Liver (tissue), 4 donors: ENCODE data around the gene ALDH5A1. TPM values are rescaled to one million over a fixed set of nuclear protein-coding genes. Genes with fewer than 3 reads are reported as not detected.

Experiments used
- polyA plus RNA-seq, 2 donors: library from polyadenylated mRNA; stranded (reverse) in 1 of 2; unstranded in 1 of 2; fragments of 200-250 nt in 1 of 2; fragments of >200 nt in 1 of 2; fragmentation: Nextera tagmentation in 1 of 2; extraction: Ambion mirVana in 1 of 2; gene quantifications; one replicate each; pipeline versions ENCODE4 v1.2.1 to v1.2.3, GENCODE V29; 2013 to 2015
- total RNA-seq, 2 donors: library from RNA; depleted of rRNA; stranded (reverse); fragments of >200 nt; gene quantifications; one replicate each; pipeline ENCODE4 v1.2.3, GENCODE V29; 2014
- donor health status: healthy.
- donor health status: healthy.
- donor health status: healthy.

Gene ALDH5A1
- total and polyA plus RNA-seq, 4 donors = 18.2 to 26.8 (median 19.6) TPM

Other genes starting within 250 kb of the ALDH5A1 start
- gene DCDC2, start 136.9 kb upstream of the ALDH5A1 start, total RNA-seq = 10 to 100 TPM in 1 of 2 donors, 1 to 10 TPM in 1; 2.8 to 13.0 TPM
- 1 to 10 TPM in 1 of 2 donors, under 1 TPM in 1; 0.51 to 1.3 TPM for gene DCDC2, start 136.9 kb upstream of the ALDH5A1 start, polyA plus RNA-seq
- gene MRS2, start 92.0 kb upstream of the ALDH5A1 start, total RNA-seq = 10 to 100 TPM; 13.3 to 20.1 TPM
- gene MRS2, start 92.0 kb upstream of the ALDH5A1 start, polyA plus RNA-seq = 10 to 100 TPM; 10.1 to 14.5 TPM
- gene GPLD1, start 5.4 kb upstream of the ALDH5A1 start, total RNA-seq = 10 to 100 TPM; 24.0 to 62.0 TPM
- gene GPLD1, start 5.4 kb upstream of the ALDH5A1 start, polyA plus RNA-seq = 10 to 100 TPM; 15.5 to 20.5 TPM
- under 1 TPM in 1 of 2 donors, not detected in 1; under 0.01 TPM for gene KIAA0319, start 151.2 kb downstream of the ALDH5A1 start, total RNA-seq
- under 1 TPM in 1 of 2 donors, not detected in 1; 0.01 TPM for gene KIAA0319, start 151.2 kb downstream of the ALDH5A1 start, polyA plus RNA-seq
- 10 to 100 TPM; 17.9 to 24.3 TPM for gene TDP2, start 171.9 kb downstream of the ALDH5A1 start, total RNA-seq
- gene TDP2, start 171.9 kb downstream of the ALDH5A1 start, polyA plus RNA-seq = 10 to 100 TPM; 16.5 to 19.1 TPM
- gene ACOT13, start 172.1 kb downstream of the ALDH5A1 start, total RNA-seq = 10 to 100 TPM in 1 of 2 donors, 1 to 10 TPM in 1; 9.9 to 21.8 TPM
- gene ACOT13, start 172.1 kb downstream of the ALDH5A1 start, polyA plus RNA-seq = 10 to 100 TPM; 20.7 to 90.0 TPM
- gene C6orf62, start 224.2 kb downstream of the ALDH5A1 start, total RNA-seq = 10 to 100 TPM; 50.0 to 58.6 TPM
- 10 to 100 TPM; 29.6 to 48.8 TPM for gene C6orf62, start 224.2 kb downstream of the ALDH5A1 start, polyA plus RNA-seq